B cell (primary cell): ENCODE data around the gene C1QTNF12. TPM values are rescaled to one million over a fixed set of nuclear protein-coding genes. Genes with fewer than 3 reads are reported as not detected.

Source experiments
- ATAC-seq: fragments of 200-7000 bp; cut with Tn5 transposase; one replicate; pipeline ENCODE4 v1.10.0; 2021; ENCODE audit warnings: low read depth, mild to moderate bottlenecking, moderate number of reproducible peaks, moderate library complexity
- CTCF ChIA-PET: fragments of 350-600 bp; sonication (Branson Sonifier 250); formaldehyde crosslinking; loops from one replicate; lab custom pipeline; 2021; ENCODE audit warnings: antibody characterized with exemption, inconsistent platforms; lab: Charles Lee
- POLR2A ChIA-PET: fragments of 350-600 bp; sonication (Branson Sonifier 250); formaldehyde crosslinking; loops from one replicate; lab custom pipeline; 2021; ENCODE audit warnings: antibody characterized with exemption; lab: Charles Lee
- DNase-seq: peaks from one replicate; pipeline ENCODE4 v3.0.0; 2013
- H2AFZ ChIP-seq: 2 replicates; pipeline ENCODE4 v1.6.1; 2012; ENCODE audit warnings: mild to moderate bottlenecking, low read depth, low read length; ENCODE audit not compliant: insufficient read depth, poor library complexity, severe bottlenecking
- H3K27ac ChIP-seq, 2 donors: 1 replicate in 1 of 2; 2 replicates in 1 of 2; pipeline ENCODE4 v1.5.1; 2012 to 2013; ENCODE audit warnings: low read length in 2 of 2, mild to moderate bottlenecking in 2 of 2, moderate library complexity in 1 of 2
- H3K27me3 ChIP-seq, 4 experiments: fragments of 200-600 bp in 1 of 4; sonication (generic) in 1 of 4; replicated peaks in 1 of 4; 1 replicate in 2 of 4; 2 replicates in 2 of 4; pipeline versions ENCODE4 v1.6.1 to v1.7.0; 2013 to 2016; ENCODE audit warnings: low read length in 3 of 4, mild to moderate bottlenecking in 2 of 4, mixed read lengths in 1 of 4, moderate library complexity in 1 of 4; ENCODE audit not compliant: insufficient read depth in 4 of 4, control insufficient read depth in 3 of 4; ENCODE audit errors: control extremely low read depth in 1 of 4
- H3K36me3 ChIP-seq, 2 experiments: replicated peaks in 1 of 2; 1 replicate in 1 of 2; 2 replicates in 1 of 2; pipeline versions ENCODE4 v1.6.1 to v1.7.1; 2013; ENCODE audit warnings: low read length in 1 of 2; ENCODE audit not compliant: insufficient read depth in 2 of 2, control insufficient read depth in 1 of 2; ENCODE audit errors: control extremely low read depth in 1 of 2, extremely low read depth in 1 of 2
- H3K4me1 ChIP-seq, 2 donors: fragments of 200-600 bp in 1 of 2; sonication (generic) in 1 of 2; 1 replicate in 1 of 2; 2 replicates in 1 of 2; pipeline versions ENCODE4 v1.5.1 to v1.6.1; 2013 to 2017; ENCODE audit warnings: low read length in 2 of 2; ENCODE audit not compliant: control insufficient read depth in 2 of 2, insufficient read depth in 2 of 2
- H3K4me2 ChIP-seq: replicated peaks from 2 replicates; pipeline ENCODE3; 2012; ENCODE audit warnings: mild to moderate bottlenecking, low read depth, low read length; ENCODE audit not compliant: poor library complexity, severe bottlenecking
- H3K4me3 ChIP-seq, 5 experiments: fragments of 200-600 bp in 1 of 5; sonication (generic) in 1 of 5; 1 replicate in 3 of 5; 2 replicates in 2 of 5; pipeline versions ENCODE4 v1.5.1 to v1.7.0; 2011 to 2016; ENCODE audit warnings: low read length in 4 of 5, mild to moderate bottlenecking in 4 of 5, low read depth in 2 of 5, control low read depth in 1 of 5, moderate library complexity in 1 of 5; ENCODE audit not compliant: insufficient read depth in 1 of 5; ENCODE audit errors: control extremely low read depth in 1 of 5, extremely low read depth in 1 of 5
- H3K79me2 ChIP-seq: fragments of 200-600 bp; sonication (generic); one replicate; pipeline ENCODE4 v1.6.0; 2016; ENCODE audit warnings: low read length; ENCODE audit not compliant: control insufficient read depth, insufficient read depth
- H3K9ac ChIP-seq: fragments of 200-600 bp; sonication (generic); 2 replicates; pipeline ENCODE4 v1.6.1; 2017; ENCODE audit warnings: mild to moderate bottlenecking, low read length, moderate library complexity
- H3K9me3 ChIP-seq, 3 donors: one replicate each; pipeline versions ENCODE4 v1.6.1 to v1.7.1; 2013; ENCODE audit warnings: low read length in 2 of 3; ENCODE audit not compliant: control insufficient read depth in 2 of 3, insufficient read depth in 1 of 3; ENCODE audit errors: control extremely low read depth in 1 of 3
- H4K20me1 ChIP-seq: 2 replicates; pipeline ENCODE4 v1.6.0; 2012; ENCODE audit warnings: mild to moderate bottlenecking, low read length; ENCODE audit not compliant: insufficient read depth, control insufficient read depth, poor library complexity, severe bottlenecking
- H3K27ac Mint-ChIP-seq: one replicate; pipeline ENCODE4 v1.8.0; 2021; ENCODE audit warnings: mixed read lengths
- H3K27me3 Mint-ChIP-seq: one replicate; pipeline ENCODE4 v1.8.0; 2021; ENCODE audit warnings: mixed read lengths
- H3K4me1 Mint-ChIP-seq: one replicate; pipeline ENCODE4 v1.8.0; 2021; ENCODE audit warnings: mixed read lengths
- H3K4me3 Mint-ChIP-seq: one replicate; pipeline ENCODE4 v1.8.0; 2021; ENCODE audit warnings: mixed read lengths
- H3K9me3 Mint-ChIP-seq: one replicate; pipeline ENCODE4 v1.8.0; 2022; ENCODE audit warnings: mixed read lengths; ENCODE audit not compliant: insufficient read depth
- CTCF ChIP-seq: fragments of 200-600 bp; IDR thresholded peaks from one replicate; pipeline ENCODE4 v1.8.0; 2022; ENCODE audit warnings: antibody characterized with exemption, mild to moderate bottlenecking
- EZH2 ChIP-seq: IDR thresholded peaks from 2 replicates; pipeline ENCODE4 v1.6.1; 2012; ENCODE audit warnings: borderline replicate concordance, low read depth, mild to moderate bottlenecking, moderate library complexity, low read length; ENCODE audit not compliant: insufficient read depth, poor library complexity, severe bottlenecking
- WGBS: methylation state at CpG from one replicate; pipeline ENCODE4 v1.1.5; 2013; ENCODE audit warnings: missing lambda C conversion rate; ENCODE audit not compliant: insufficient coverage; 5-methylcytosine and 5-hydroxymethylcytosine counted together
- intact Hi-C: fragments of 100-400 bp; cut with micrococcal nuclease; formaldehyde crosslinking; loops from one replicate; pipeline ENCODE4 v1.10.0; 2022
- polyA plus RNA-seq: library from polyadenylated mRNA; depleted of rRNA; stranded (reverse); fragments of >200 nt; gene quantifications from 2 replicates; pipeline ENCODE4 v1.2.3, GENCODE V29; 2012
- total RNA-seq, 2 donors: library from RNA; stranded (reverse); fragments of 120-200 nt in 1 of 2; gene quantifications; 1 replicate in 1 of 2; 2 replicates in 1 of 2; pipeline versions ENCODE4 v1.2.3 to v1.2.4, GENCODE V29; 2013 to 2022

The C1QTNF12 gene
- total and polyA plus RNA-seq, 2 donors (not counting 1 experiment from before 2014, with no cell fraction given), result 1.2 to 3.2 TPM

DNA sequence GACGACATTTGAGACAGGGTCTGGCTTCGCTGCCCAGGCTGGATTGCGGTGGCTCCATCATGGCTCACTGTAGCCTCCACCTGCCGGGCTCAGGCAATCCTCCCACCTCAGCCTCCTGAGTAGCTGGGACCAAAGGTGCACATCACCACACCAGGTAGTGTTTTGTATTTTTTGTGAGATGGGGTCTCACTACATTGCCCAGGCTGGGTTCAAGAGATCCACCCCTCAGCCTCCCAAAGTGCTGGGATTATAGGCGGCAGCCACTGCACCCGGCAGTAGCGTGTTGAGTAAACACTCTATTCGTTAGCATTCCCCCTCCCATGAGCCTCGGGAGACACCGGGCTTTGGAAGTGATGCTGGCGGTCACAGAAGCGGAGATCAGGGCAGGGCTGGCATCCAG lies 6.8 kb upstream of the C1QTNF12 start:
- peaks cover 16% of the 10 kb centered on the region for H3K4me1 Mint-ChIP-seq
- H3K9ac ChIP-seq, result no peak overlapping the region
- ChIA-PET CTCF (interaction anchor here (4.6 kb wide), 1 partner anchor 132 kb away, joined by 151 read pairs; no protein-coding TSS in a partner anchor), POLR2A (no interaction called here)
- no peak overlapping the region for H3K4me3 ChIP-seq
- no peaks in the 10 kb centered on the region for H3K27me3 Mint-ChIP-seq
- no peak overlapping the region for H2AFZ ChIP-seq
- intact Hi-C loops, result no loop called here
- no peaks in the 10 kb centered on the region for H3K9me3 ChIP-seq
- peaks cover 0 to 33% of the 10 kb centered on the region in 2 experiments for H3K36me3 ChIP-seq
- peaks cover 14 to 19% of the 10 kb centered on the region in 2 donors for H3K4me1 ChIP-seq
- no peak for ATAC-seq
- no peak overlapping the region for H3K4me3 Mint-ChIP-seq
- no peak overlapping the region for H3K27ac Mint-ChIP-seq
- peaks cover under 1% of the 10 kb centered on the region for H3K79me2 ChIP-seq
- H3K4me2 ChIP-seq, result no peak overlapping the region
- H3K27ac ChIP-seq, result no peak overlapping the region
- no peak for DNase-seq
- no peaks in the 10 kb centered on the region for H3K27me3 ChIP-seq
- H3K9me3 Mint-ChIP-seq, result no peaks in the 10 kb centered on the region
- no peak for TF ChIP-seq CTCF
- no peak for TF ChIP-seq EZH2
- H4K20me1 ChIP-seq, result peaks cover 8% of the 10 kb centered on the region
- 97% methylated on average over 11 of the region's 12 CpGs for WGBS

DNA sequence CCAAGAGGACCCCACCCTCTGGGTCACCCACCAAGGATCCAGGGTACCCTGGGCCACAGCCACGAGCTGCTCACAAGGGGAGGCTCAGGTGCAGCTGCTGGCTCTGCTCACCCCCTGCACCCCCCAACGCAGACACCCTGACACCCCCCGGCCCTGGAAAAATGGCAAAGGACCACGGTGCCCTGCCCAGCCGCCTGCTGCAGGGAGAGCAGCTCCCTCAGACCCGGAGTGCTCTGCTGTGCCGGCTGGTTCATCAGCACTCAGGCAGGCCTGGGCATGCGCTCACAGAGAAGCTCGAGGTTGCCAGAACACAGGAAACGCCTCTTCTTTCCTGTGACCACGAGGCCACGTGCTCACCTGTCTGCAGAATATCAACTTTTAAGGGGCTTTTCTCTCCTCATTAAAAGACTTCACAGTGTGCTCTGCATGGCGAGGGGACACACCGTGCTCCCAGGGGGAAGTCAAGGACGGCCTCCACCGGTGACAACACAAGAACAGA lies 4.3 kb upstream of the C1QTNF12 start:
- peak overlapping the region; percentile 11 to 84 for H3K27ac ChIP-seq
- no peaks in the 10 kb centered on the region for H3K27me3 Mint-ChIP-seq
- H3K4me1 ChIP-seq, result peaks cover 27 to 30% of the 10 kb centered on the region in 2 donors
- H3K36me3 ChIP-seq, result peaks cover 0 to 21% of the 10 kb centered on the region in 2 experiments
- peaks cover 3% of the 10 kb centered on the region for H3K79me2 ChIP-seq
- peak overlapping the region; percentile 24 for H3K9ac ChIP-seq
- peak overlapping the region; percentile 88 for H3K27ac Mint-ChIP-seq
- peaks cover 11% of the 10 kb centered on the region for H4K20me1 ChIP-seq
- H3K9me3 Mint-ChIP-seq, result no peaks in the 10 kb centered on the region
- intact Hi-C loops, result loop anchor here (1.0 kb wide), 2 partner anchors 115 to 129 kb away; no protein-coding TSS in a partner anchor
- H3K4me2 ChIP-seq, result peak overlapping the region; percentile 65
- TF ChIP-seq EZH2 (no peak), CTCF (no peak)
- peaks cover 16% of the 10 kb centered on the region for H3K4me1 Mint-ChIP-seq
- ChIA-PET POLR2A (interaction anchor here (0.6 to 2.2 kb wide), 6 partner anchors 10 to 212 kb away, joined by 4 to 17 read pairs (median 4); no protein-coding TSS in a partner anchor), CTCF (interaction anchor here (0.6 to 4.6 kb wide), 19 partner anchors 9 to 266 kb away, joined by 3 to 151 read pairs (median 5); partner anchors contain the start of genes B3GALT6 and SDF4)
- H2AFZ ChIP-seq, result no peak overlapping the region
- H3K4me3 ChIP-seq, result no peak overlapping the region
- DNase-seq (peak; percentile 85), ATAC-seq (peak; percentile 71)
- WGBS, result 60% methylated on average over 16 of the region's 16 CpGs
- peak overlapping the region; percentile 63 for H3K4me3 Mint-ChIP-seq
- peaks cover 0 to 16% (median 8%) of the 10 kb centered on the region in 4 experiments for H3K27me3 ChIP-seq
- H3K9me3 ChIP-seq, result peaks cover 0 to 5% (median 0%) of the 10 kb centered on the region in 3 donors
